B cell (primary cell): ENCODE data around the gene CORO2B. TPM values are rescaled to one million over a fixed set of nuclear protein-coding genes. Genes with fewer than 3 reads are reported as not detected.

Source experiments
- ATAC-seq: fragments of 200-7000 bp; cut with Tn5 transposase; one replicate; pipeline ENCODE4 v1.10.0; 2021; ENCODE audit warnings: low read depth, mild to moderate bottlenecking, moderate number of reproducible peaks, moderate library complexity
- CTCF ChIA-PET: fragments of 350-600 bp; sonication (Branson Sonifier 250); formaldehyde crosslinking; loops from one replicate; lab custom pipeline; 2021; ENCODE audit warnings: antibody characterized with exemption, inconsistent platforms; lab: Charles Lee
- POLR2A ChIA-PET: fragments of 350-600 bp; sonication (Branson Sonifier 250); formaldehyde crosslinking; loops from one replicate; lab custom pipeline; 2021; ENCODE audit warnings: antibody characterized with exemption; lab: Charles Lee
- DNase-seq: peaks from one replicate; pipeline ENCODE4 v3.0.0; 2013
- H2AFZ ChIP-seq: 2 replicates; pipeline ENCODE4 v1.6.1; 2012; ENCODE audit warnings: mild to moderate bottlenecking, low read depth, low read length; ENCODE audit not compliant: insufficient read depth, poor library complexity, severe bottlenecking
- H3K27ac ChIP-seq, 2 donors: 1 replicate in 1 of 2; 2 replicates in 1 of 2; pipeline ENCODE4 v1.5.1; 2012 to 2013; ENCODE audit warnings: low read length in 2 of 2, mild to moderate bottlenecking in 2 of 2, moderate library complexity in 1 of 2
- H3K27me3 ChIP-seq, 4 experiments: fragments of 200-600 bp in 1 of 4; sonication (generic) in 1 of 4; replicated peaks in 1 of 4; 1 replicate in 2 of 4; 2 replicates in 2 of 4; pipeline versions ENCODE4 v1.6.1 to v1.7.0; 2013 to 2016; ENCODE audit warnings: low read length in 3 of 4, mild to moderate bottlenecking in 2 of 4, mixed read lengths in 1 of 4, moderate library complexity in 1 of 4; ENCODE audit not compliant: insufficient read depth in 4 of 4, control insufficient read depth in 3 of 4; ENCODE audit errors: control extremely low read depth in 1 of 4
- H3K36me3 ChIP-seq, 2 experiments: replicated peaks in 1 of 2; 1 replicate in 1 of 2; 2 replicates in 1 of 2; pipeline versions ENCODE4 v1.6.1 to v1.7.1; 2013; ENCODE audit warnings: low read length in 1 of 2; ENCODE audit not compliant: insufficient read depth in 2 of 2, control insufficient read depth in 1 of 2; ENCODE audit errors: control extremely low read depth in 1 of 2, extremely low read depth in 1 of 2
- H3K4me1 ChIP-seq, 2 donors: fragments of 200-600 bp in 1 of 2; sonication (generic) in 1 of 2; 1 replicate in 1 of 2; 2 replicates in 1 of 2; pipeline versions ENCODE4 v1.5.1 to v1.6.1; 2013 to 2017; ENCODE audit warnings: low read length in 2 of 2; ENCODE audit not compliant: control insufficient read depth in 2 of 2, insufficient read depth in 2 of 2
- H3K4me2 ChIP-seq: replicated peaks from 2 replicates; pipeline ENCODE3; 2012; ENCODE audit warnings: mild to moderate bottlenecking, low read depth, low read length; ENCODE audit not compliant: poor library complexity, severe bottlenecking
- H3K4me3 ChIP-seq, 5 experiments: fragments of 200-600 bp in 1 of 5; sonication (generic) in 1 of 5; 1 replicate in 3 of 5; 2 replicates in 2 of 5; pipeline versions ENCODE4 v1.5.1 to v1.7.0; 2011 to 2016; ENCODE audit warnings: low read length in 4 of 5, mild to moderate bottlenecking in 4 of 5, low read depth in 2 of 5, control low read depth in 1 of 5, moderate library complexity in 1 of 5; ENCODE audit not compliant: insufficient read depth in 1 of 5; ENCODE audit errors: control extremely low read depth in 1 of 5, extremely low read depth in 1 of 5
- H3K79me2 ChIP-seq: fragments of 200-600 bp; sonication (generic); one replicate; pipeline ENCODE4 v1.6.0; 2016; ENCODE audit warnings: low read length; ENCODE audit not compliant: control insufficient read depth, insufficient read depth
- H3K9ac ChIP-seq: fragments of 200-600 bp; sonication (generic); 2 replicates; pipeline ENCODE4 v1.6.1; 2017; ENCODE audit warnings: mild to moderate bottlenecking, low read length, moderate library complexity
- H3K9me3 ChIP-seq, 3 donors: one replicate each; pipeline versions ENCODE4 v1.6.1 to v1.7.1; 2013; ENCODE audit warnings: low read length in 2 of 3; ENCODE audit not compliant: control insufficient read depth in 2 of 3, insufficient read depth in 1 of 3; ENCODE audit errors: control extremely low read depth in 1 of 3
- H4K20me1 ChIP-seq: 2 replicates; pipeline ENCODE4 v1.6.0; 2012; ENCODE audit warnings: mild to moderate bottlenecking, low read length; ENCODE audit not compliant: insufficient read depth, control insufficient read depth, poor library complexity, severe bottlenecking
- H3K27ac Mint-ChIP-seq: one replicate; pipeline ENCODE4 v1.8.0; 2021; ENCODE audit warnings: mixed read lengths
- H3K27me3 Mint-ChIP-seq: one replicate; pipeline ENCODE4 v1.8.0; 2021; ENCODE audit warnings: mixed read lengths
- H3K4me1 Mint-ChIP-seq: one replicate; pipeline ENCODE4 v1.8.0; 2021; ENCODE audit warnings: mixed read lengths
- H3K4me3 Mint-ChIP-seq: one replicate; pipeline ENCODE4 v1.8.0; 2021; ENCODE audit warnings: mixed read lengths
- H3K9me3 Mint-ChIP-seq: one replicate; pipeline ENCODE4 v1.8.0; 2022; ENCODE audit warnings: mixed read lengths; ENCODE audit not compliant: insufficient read depth
- EZH2 ChIP-seq: IDR thresholded peaks from 2 replicates; pipeline ENCODE4 v1.6.1; 2012; ENCODE audit warnings: borderline replicate concordance, low read depth, mild to moderate bottlenecking, moderate library complexity, low read length; ENCODE audit not compliant: insufficient read depth, poor library complexity, severe bottlenecking
- WGBS: methylation state at CpG from one replicate; pipeline ENCODE4 v1.1.5; 2013; ENCODE audit warnings: missing lambda C conversion rate; ENCODE audit not compliant: insufficient coverage; 5-methylcytosine and 5-hydroxymethylcytosine counted together
- intact Hi-C: fragments of 100-400 bp; cut with micrococcal nuclease; formaldehyde crosslinking; loops from one replicate; pipeline ENCODE4 v1.10.0; 2022
- polyA plus RNA-seq: library from polyadenylated mRNA; depleted of rRNA; stranded (reverse); fragments of >200 nt; gene quantifications from 2 replicates; pipeline ENCODE4 v1.2.3, GENCODE V29; 2012
- total RNA-seq, 2 donors: library from RNA; stranded (reverse); fragments of 120-200 nt in 1 of 2; gene quantifications; 1 replicate in 1 of 2; 2 replicates in 1 of 2; pipeline versions ENCODE4 v1.2.3 to v1.2.4, GENCODE V29; 2013 to 2022
- TF ChIP-seq, protein P1 (sequence below): fragments of 200-600 bp; IDR thresholded peaks from one replicate; pipeline ENCODE4 v1.8.0; 2022; ENCODE audit warnings: antibody characterized with exemption, mild to moderate bottlenecking

CORO2B gene
- total and polyA plus RNA-seq, 2 donors (not counting 1 experiment from before 2014, with no cell fraction given), result 9.5 to 11.3 TPM

DNA sequence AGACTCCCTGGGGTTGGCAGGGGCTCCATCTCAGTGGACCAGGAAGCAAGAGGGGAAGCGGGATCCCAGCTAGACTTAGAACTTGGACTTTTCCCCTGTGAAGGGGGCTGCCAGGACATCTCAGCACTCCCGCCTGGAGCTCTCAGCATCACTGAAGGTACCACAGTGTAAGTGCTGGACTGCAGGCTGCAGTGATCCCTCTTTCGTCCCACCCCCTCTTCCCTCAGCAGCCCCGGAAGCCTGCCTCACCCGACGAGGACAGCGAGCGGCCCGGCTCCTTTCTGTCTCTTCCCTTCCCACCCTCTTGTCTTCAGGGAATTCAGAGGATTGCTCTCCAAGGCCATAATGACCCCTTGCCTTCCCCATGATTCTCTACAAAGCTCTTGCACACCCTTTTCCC lies 147.5 kb downstream of the CORO2B start:
- H3K27me3 ChIP-seq, result peaks cover 0 to 2% (median 0%) of the 10 kb centered on the region in 4 experiments
- H3K36me3 ChIP-seq, result no peaks in the 10 kb centered on the region
- no peaks in the 10 kb centered on the region for H3K9me3 ChIP-seq
- DNase-seq (no peak), ATAC-seq (no peak)
- no peak overlapping the region for H3K27ac ChIP-seq
- Mint-ChIP-seq H3K4me3 (no peak overlapping the region), H3K9me3 (no peaks in the 10 kb centered on the region), H3K27ac (no peak overlapping the region), H3K27me3 (peaks cover 7% of the 10 kb centered on the region), H3K4me1 (no peaks in the 10 kb centered on the region)
- 97% methylated on average over 9 of the region's 9 CpGs for WGBS
- ChIA-PET CTCF (interaction anchor here (1.2 to 4.0 kb wide), 4 partner anchors 8 to 150 kb away, joined by 4 to 20 read pairs (median 6); no protein-coding TSS in a partner anchor), POLR2A (no interaction called here)
- TF ChIP-seq, protein P1, sequence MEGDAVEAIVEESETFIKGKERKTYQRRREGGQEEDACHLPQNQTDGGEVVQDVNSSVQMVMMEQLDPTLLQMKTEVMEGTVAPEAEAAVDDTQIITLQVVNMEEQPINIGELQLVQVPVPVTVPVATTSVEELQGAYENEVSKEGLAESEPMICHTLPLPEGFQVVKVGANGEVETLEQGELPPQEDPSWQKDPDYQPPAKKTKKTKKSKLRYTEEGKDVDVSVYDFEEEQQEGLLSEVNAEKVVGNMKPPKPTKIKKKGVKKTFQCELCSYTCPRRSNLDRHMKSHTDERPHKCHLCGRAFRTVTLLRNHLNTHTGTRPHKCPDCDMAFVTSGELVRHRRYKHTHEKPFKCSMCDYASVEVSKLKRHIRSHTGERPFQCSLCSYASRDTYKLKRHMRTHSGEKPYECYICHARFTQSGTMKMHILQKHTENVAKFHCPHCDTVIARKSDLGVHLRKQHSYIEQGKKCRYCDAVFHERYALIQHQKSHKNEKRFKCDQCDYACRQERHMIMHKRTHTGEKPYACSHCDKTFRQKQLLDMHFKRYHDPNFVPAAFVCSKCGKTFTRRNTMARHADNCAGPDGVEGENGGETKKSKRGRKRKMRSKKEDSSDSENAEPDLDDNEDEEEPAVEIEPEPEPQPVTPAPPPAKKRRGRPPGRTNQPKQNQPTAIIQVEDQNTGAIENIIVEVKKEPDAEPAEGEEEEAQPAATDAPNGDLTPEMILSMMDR, result no peak
- TF ChIP-seq EZH2, result no peak
- H3K4me3 ChIP-seq, result no peak overlapping the region
- H3K79me2 ChIP-seq, result no peaks in the 10 kb centered on the region
- no peak overlapping the region for H2AFZ ChIP-seq
- no peak overlapping the region for H3K9ac ChIP-seq
- no peaks in the 10 kb centered on the region for H3K4me1 ChIP-seq
- no peaks in the 10 kb centered on the region for H4K20me1 ChIP-seq
- H3K4me2 ChIP-seq, result no peak overlapping the region
- intact Hi-C loops, result no loop called here

DNA sequence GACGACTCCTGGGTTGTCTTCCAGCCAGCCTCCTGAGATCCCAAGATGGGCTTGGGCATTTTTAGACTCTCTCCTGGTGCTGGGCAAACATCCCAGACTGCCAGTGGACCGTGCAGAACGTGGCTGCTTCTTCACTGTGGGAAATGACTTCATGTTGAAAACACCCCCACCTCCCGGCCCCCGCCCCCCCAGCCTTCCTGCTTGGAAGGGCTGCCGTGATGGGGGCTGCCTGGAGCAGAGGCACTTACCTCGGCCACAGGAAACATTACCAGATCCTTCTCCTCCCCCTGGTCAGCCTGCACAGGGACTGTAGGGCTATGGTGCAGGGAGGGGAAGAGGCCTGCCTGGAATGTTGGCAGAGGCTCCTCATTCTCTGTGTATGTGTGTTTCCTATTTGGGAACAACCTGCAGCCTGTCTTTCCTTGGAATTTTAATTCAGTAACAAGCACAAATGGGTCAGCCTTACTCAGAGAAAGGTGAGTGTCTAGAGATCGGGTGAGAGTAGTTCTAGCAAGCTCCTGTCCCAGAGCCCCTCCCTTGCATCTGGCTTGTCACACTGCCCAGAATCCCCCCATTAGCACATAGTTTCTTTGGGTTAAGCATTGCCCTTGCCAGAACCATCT lies 151.1 kb downstream of the CORO2B start:
- H3K79me2 ChIP-seq, result no peaks in the 10 kb centered on the region
- intact Hi-C loops, result loop anchor here (1.0 to 2.0 kb wide), 2 partner anchors 53 to 99 kb away; no protein-coding TSS in a partner anchor
- WGBS, result 88% methylated on average over 1 of the region's 8 CpGs

More for the DNA sequence above, 151.1 kb downstream of the CORO2B start:
- H3K36me3 ChIP-seq, result no peaks in the 10 kb centered on the region
- ChIA-PET CTCF (interaction anchor here (4.9 kb wide), 1 partner anchor 146 kb away, joined by 63 read pairs; no protein-coding TSS in a partner anchor), POLR2A (no interaction called here)
- ATAC-seq (no peak), DNase-seq (no peak)
- H3K27me3 ChIP-seq, result peaks cover 0 to 2% (median 0%) of the 10 kb centered on the region in 4 experiments
- no peak overlapping the region for H3K27ac ChIP-seq
- H3K27me3 Mint-ChIP-seq, result peaks cover 7% of the 10 kb centered on the region
- peaks cover 9 to 17% of the 10 kb centered on the region in 2 donors for H3K4me1 ChIP-seq
- no peaks in the 10 kb centered on the region for H3K9me3 ChIP-seq
- H3K9me3 Mint-ChIP-seq, result no peaks in the 10 kb centered on the region
- H4K20me1 ChIP-seq, result no peaks in the 10 kb centered on the region
- no peak overlapping the region for H3K4me3 ChIP-seq
- H2AFZ ChIP-seq, result no peak overlapping the region
- no peak overlapping the region for H3K4me3 Mint-ChIP-seq
- no peak overlapping the region for H3K27ac Mint-ChIP-seq
- no peak overlapping the region for H3K4me2 ChIP-seq
- peaks cover 15% of the 10 kb centered on the region for H3K4me1 Mint-ChIP-seq
- no peak for TF ChIP-seq EZH2
- TF ChIP-seq, protein P1, result no peak
- H3K9ac ChIP-seq, result no peak overlapping the region
